T-helper 2 cell (primary cell): ENCODE data around the gene LRRIQ4.
A peak's percentile ranks its signal among the peaks of the same experiment; 100 is the strongest.

Experiments
- DNase-seq, 5 experiments: peaks; one replicate each; pipeline versions ENCODE4 v3.0.0 to v3.0.0-alpha.2; 2012 to 2022

LRRIQ4 gene

DNA sequence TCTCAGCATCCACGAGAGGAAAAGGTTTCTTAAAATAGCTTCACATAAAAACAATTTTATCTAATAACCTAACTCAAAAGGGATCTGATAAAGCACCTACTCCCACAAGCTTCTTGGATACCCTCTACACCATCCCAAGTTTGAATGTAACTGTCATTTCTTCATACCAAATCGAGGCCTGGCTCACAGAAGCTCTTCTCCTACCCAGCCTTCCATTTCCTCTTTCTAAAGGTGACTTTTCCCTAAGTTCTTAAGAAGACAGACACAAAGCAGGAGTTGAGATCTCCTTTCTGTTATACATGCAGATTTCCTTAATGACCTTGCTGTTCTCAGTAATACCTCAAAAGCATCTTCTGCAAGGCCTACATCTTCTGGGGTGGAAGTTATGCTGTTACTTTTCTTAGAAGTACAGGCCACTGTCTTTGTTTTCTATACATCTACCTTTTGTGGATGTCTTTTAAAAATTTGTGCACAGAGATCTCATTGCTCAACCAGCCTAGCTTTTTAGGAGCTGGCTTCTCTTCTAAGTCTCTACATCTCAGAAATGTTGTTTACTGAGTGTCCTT is 3.4 kb upstream of the LRRIQ4 start:
- no peak for DNase-seq

DNA sequence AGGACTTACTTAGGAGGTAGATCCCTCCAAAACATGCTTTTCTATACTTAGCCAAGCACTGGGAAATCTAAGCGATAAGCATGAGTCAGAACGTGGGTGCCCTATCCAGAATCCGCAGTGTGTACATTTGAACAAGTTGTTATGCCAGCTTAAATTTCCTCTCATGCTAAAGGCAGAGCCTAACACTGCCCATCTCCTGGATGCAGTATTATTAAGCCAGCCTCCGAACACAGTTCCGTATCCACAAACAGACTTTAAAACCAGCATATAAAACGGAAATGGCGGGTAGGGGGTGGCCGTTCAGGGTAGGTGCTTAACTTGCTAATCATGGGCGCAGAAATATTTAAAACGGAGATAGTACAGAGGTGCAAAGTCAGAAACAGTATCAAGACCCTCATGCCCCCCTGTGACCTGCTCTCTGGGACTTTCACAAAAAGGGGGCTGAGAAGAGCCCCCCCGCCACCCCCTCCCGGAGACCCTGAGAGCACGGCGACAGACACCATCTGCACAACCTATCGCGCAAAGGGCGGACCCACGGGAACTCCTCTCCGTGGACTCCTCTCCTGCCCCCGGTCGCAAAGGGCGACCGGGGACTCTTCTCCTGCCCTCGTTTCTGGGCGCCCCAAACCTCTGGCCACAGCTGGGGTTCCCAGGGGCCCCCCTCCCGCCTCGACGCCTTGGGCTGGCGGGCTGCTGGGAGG is 889 bp upstream of the LRRIQ4 start:
- DNase-seq: peak in 1 of 5 experiments; percentile 43

DNA sequence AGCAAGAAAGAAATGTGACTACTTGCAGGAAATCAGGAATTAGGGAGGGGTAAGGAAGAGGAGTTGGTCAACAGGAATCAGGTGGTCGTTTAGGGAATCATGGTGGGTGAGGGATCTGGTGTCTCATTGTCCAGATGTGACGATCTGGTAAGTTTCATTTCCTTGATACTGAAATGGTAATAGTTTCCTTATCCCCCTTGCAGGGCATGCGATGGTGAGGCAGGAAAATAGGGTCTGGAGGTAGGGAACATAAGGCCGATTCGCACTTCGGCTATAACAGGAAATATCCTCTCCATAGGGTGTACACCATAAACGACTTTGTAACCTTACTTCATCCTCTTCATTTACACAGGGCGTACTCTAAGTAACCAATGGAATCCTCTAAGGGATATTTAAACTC is 608 bp downstream of the LRRIQ4 start:
- peak in 1 of 5 experiments; percentile 4 for DNase-seq

DNA sequence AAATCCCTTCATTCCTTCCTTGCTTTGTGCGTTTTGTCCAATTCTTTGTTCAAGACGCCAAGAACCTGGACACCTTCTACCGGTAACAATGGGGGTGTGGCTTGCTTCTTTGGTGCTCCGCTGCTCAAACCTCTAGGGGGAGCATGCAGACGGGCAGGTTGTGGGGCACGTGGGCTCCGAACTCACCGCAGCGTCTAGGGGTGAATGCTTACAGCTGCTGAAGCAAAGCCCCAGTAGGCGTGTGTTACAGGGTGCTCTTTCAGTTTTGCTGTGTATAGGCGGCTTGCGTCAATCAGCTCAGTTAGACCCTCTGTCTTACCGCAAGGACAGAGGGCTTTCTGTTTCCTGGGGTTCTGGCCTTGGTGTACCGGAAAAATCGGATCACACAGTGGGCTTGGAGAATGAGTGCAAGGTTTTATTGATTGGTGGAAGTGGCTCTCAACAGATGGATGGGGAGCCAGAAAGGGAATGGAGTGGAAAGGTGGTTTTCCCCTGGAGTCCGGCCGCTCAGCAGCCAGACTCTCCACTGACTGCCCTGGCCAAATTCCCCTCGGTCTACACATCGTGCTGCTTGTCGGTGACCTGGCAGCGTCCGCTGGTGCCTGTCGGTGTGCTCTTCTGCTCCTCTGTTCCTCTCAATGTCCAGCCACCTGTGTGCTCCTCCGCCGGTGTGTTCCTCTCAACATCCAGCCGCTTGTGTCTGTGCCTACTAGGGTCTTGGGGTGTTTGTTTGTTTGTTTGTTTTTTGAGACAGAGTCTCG is 1.3 kb downstream of the LRRIQ4 start:
- DNase-seq: peak; percentile 20 to 92 (median 56)

DNA sequence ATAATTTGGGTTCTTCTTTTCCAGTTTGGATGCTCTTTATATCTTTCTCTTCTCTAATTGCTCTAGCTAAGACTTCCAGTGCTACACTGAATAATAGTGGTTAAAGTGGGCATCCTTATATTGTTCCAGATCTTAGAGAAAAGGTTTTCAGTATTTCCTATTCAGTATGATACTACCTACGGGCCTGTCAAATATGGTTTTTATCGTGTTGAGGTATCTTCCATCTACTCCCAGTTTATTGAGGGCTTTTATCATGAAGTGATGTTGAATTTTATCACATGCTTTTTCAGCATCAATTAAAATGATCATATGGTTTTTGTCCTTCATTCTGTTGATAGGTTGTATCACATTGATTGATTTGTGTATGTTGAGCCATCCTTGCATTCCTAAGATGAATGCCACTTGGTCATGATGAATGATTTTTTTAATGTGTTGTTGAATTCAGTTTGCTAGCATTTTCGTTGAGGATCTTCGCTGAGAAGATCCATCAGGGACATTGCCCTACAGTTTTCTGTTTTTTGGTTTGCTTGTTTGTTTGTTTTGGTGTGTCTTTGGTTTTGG is 3.0 kb downstream of the LRRIQ4 start:
- DNase-seq: peak in 1 of 5 experiments; percentile 22

DNA sequence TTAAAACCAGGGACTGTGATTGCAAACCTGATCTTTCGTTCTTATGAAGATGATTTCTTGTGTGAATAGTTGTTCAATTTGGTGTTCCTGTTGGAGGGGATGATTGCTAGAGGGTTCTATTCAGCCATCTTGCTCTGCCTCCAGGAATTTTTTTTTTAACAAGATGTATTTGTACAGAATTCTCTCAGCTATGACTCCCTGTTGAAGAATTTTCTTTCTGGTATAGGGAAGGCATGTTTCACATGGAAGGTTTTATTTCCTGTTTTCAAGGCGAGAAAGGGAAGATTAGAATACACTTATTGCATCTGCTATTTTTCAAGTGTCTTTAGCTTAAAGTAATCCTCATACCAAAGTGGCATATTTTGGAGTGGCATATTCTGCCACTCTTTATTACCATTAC is 5.6 kb downstream of the LRRIQ4 start:
- no peak for DNase-seq

DNA sequence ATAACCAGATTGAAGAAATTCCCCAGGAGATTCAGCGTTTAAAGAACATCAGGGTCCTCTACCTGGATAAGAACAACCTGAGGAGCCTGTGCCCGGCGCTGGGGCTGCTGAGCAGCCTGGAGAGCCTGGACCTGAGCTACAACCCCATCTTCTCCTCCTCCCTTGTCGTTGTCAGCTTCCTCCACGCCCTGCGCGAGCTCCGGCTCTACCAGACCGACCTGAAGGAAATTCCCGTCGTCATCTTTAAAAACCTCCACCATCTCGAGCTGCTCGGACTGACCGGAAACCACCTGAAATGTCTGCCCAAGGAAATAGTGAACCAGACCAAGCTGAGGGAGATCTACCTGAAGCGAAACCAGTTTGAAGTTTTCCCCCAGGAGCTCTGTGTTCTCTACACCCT is 9.4 kb downstream of the LRRIQ4 start:
- DNase-seq: no peak

DNA sequence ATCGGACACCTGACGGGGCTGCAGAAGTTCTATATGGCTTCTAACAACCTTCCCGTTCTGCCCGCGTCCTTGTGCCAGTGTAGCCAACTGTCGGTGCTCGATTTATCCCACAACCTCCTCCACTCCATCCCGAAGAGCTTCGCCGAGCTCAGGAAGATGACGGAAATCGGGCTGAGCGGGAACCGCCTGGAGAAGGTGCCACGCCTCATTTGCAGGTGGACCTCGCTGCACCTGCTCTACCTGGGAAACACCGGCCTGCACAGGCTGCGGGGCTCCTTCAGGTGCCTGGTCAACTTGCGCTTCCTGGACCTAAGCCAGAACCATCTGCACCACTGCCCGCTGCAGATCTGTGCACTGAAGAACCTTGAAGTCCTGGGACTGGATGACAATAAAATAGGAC is 9.9 kb downstream of the LRRIQ4 start:
- no peak for DNase-seq

DNA sequence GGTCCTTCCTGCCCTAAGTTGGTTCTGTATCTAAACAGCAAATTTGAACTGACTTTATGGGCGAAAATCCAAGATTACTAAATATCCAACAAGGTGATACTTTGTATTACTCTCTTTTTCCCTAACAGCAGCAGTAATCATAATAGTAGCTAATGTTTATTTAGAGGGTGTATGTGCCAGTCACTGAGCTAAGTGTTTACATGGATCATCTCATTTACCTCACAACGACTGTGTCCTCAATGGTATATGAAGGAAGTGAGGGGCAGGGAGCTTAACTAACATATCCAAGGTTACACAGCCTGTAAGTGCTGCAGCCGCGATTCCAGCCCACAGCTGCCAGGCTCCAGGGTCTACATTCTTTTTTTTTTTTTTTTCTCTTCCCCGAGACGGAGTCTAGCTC is 10.3 kb downstream of the LRRIQ4 start:
- no peak for DNase-seq

DNA sequence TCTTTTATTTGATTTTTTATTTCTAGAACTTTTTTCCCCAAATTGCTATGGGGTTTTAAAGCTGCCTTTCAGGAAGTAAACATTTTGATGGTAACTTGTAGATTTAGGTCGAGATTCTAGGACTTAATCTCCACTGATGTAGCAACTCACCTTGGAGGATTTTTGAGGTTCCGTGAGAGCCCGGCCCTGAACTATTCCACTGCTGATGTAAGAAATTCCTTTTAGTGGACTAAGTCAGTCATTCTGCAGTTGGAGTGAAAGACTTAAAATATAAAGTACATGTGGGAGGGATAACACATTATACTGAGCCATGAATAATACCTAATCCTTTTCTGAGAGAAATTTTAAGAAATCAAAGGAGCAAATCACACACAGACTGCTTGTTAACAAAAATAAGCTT is 12.6 kb downstream of the LRRIQ4 start:
- no peak for DNase-seq

DNA sequence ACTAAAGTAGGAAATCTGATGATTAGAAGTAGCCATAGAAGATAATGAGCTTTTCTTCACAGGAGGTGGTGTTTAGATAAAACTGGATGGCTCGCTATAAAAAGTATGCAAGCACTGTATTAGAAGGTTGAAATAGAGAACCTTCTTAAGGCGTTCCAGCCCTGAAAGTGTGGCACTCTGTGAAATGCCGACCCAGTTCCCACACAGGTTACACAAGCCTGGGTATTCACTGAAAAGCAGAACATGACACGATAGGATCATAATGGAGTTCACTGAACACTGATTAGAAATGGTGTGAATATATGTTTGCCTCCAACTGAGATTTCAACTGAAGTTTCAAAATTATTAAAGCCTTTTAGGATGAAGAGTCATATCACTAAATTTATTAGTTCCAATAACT is 15.0 kb downstream of the LRRIQ4 start:
- DNase-seq: no peak

DNA sequence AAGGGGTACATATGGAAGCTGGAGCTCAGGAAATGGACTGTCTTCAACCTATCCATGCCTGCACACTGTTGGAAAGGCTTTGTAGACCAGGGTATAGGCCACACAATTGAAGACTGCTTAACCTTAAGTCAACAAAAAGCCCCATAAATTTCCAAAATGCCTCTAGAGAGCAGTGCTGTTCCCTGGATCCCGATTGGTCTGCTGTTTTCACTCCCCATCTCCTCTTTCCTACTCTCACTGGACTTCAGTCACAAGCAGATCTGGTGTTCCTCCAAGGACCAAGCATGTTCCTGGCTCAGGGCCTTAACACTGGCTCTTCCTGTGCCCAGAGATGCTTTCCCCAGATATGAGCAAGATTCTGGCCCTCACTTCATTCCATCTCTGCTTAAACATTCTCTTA is 22.9 kb downstream of the LRRIQ4 start:
- no peak for DNase-seq

DNA sequence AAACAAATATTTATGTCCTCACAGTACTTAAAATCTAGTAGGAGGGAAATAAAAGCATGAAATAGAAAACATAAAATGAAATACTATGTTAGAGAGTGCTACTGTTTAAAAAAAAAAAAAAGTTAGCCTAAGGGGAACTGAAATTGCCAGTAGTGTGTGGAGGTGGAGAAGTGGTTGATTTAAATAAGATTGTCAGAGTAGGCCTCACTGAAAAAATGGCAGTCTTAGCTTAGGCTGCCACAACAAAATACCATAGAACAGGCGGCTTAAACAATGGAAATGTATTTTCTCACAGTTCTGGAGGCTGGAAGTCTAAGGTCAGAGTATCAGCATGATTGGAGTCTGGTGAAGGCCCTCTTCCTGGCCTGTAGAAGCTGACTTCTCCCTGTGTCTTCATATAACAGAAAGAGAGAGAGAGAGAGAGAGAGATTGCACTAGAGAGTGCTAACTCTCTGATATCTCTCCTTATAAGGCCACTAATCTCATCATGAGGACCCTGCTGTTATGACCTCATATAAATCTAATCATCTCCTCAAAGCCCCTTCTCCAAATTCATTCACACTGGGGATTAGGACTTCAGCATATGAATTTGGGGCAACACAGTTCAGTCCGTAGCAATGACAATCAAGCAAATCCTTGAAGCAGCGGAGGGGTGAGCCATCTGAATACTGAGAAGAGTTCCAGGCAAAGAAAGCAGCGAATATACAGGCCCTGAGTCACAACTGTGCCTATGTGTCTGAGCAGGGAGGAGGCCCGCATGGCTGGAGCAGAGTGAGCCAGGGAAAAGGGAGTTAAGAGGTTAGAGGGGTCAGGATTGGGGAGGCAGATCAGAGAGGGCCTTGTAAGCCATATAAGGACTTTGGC is 23.6 kb downstream of the LRRIQ4 start:
- DNase-seq: no peak

DNA sequence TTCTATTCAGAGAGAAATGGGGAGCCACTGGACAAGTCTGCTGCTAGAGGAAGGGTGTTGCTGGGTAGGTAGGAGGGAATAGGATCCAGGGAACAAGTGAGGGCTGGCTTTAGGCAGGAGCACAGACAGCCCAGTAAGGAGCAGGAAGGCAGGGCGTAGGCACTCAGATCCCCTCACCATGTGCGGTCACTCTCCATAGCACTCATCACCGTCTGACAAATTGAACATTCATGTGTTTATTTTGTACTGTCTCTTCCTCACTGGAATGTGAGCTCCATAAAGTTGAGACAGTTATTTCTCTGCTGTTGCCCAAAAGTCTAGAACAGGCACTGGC is 24.2 kb downstream of the LRRIQ4 start:
- no peak for DNase-seq

DNA sequence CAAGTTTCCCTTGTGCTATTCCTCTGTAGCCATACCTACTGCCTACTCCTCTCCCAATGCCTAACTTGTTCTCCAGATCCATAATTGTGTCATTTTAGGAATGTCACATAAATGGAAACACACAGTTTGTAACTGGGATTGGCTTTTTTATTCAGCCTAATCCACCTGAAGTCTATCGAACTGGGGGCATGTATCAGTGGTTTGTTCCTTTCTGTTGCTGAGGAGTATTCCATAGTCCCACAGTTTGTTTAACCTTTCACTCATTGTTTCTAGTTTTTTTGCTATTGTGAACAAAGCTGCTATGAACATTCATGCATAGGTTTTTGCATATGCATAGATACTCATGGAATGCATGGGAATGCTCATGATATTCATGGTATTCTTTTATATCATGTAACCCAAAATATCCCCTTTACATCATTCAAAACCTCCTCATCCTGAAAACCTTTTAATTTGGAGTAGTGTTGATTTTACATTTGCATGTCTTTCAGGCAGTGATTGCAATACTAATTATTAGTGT is 25.9 kb downstream of the LRRIQ4 start:
- DNase-seq: no peak

DNA sequence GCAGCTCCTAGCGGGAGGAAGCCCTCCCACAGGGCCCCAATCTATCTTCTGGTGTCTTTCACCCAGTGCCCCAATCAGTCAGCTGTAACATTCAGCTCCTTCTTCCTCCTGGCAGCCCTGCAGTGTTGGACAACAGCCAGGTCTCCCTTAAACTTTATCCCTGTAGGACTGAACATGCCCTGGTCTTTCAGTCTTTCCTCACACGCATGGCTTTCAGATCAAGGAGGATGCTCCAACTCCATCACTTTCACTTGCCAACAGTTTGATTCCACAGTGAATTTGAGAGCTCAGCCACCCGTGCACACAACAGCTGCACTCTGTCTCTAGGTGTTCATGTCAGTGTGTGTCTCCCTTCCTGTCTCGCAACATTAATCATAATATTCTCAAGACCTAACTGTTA is 28.5 kb downstream of the LRRIQ4 start:
- no peak for DNase-seq

DNA sequence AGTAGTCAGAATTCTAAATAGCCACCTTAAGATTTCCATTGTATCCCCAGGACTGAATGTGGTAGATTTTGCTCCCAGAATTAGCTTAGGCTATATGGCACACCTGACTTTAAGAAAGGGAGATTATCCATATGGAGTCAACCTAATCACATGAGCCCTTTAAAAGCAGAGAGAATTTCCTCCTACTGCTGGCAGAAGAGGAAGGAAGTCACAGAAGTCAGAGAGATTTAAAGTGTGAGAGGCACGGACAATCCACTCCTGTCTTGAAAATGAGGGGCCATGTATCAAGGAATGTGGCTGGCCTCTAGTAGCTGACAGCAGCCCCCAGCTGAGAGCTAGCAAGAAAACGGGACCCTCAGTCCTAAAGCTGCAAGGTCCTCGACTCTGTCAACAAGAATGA is 30.3 kb downstream of the LRRIQ4 start:
- DNase-seq: no peak

DNA sequence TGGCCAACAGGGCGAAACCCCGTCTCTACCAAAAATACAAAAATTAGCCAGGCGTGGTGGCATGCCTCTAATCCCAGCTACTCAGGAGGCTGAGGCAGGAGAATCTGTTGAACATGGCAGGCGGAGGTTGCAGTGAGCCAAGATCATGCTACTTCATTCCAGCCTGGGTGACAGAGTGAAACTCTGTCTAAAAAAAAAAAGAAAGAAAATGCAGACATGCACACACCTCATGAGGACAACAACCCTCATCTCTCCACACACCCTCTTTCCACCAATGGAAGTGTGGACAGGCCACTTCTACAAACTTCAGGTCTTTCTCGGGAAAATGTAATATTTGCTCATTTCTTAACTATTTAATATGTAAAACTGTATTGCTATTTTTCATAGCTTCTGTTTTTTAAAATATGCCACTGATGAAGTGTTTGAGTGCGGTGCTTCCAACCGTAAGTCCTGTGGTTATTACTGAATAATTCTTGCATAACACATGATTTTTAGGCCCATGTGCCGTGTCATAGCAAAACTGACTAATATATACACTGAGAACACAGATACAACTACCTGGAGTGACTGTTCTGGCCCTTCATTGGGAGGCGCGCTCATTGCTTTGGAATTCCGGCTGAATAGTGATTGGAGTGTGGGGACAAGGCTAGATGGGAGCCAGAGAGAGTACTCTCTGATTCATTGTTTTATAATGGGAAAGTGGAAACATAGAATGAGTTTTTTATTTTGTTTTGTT is 34.0 kb downstream of the LRRIQ4 start:
- DNase-seq: no peak

DNA sequence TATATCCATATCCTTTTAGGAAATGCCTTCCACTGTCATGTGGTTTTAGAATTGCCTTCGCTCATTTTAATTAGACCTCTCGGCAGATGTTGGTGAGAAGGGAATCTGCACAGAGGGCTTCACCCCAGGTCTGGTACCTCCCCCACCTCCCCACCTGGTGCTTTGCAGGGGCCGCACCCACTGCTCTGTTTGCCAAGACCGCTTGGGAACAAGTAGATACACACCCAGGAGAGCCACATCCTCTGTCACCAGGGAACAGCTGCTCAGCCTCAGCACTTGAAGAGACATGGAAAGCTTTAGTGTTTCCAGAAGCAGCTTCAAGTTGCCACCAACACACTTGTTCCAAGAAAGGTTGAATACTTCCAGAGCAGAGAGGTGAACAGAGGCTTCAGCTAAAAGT is 35.2 kb downstream of the LRRIQ4 start:
- DNase-seq: no peak

DNA sequence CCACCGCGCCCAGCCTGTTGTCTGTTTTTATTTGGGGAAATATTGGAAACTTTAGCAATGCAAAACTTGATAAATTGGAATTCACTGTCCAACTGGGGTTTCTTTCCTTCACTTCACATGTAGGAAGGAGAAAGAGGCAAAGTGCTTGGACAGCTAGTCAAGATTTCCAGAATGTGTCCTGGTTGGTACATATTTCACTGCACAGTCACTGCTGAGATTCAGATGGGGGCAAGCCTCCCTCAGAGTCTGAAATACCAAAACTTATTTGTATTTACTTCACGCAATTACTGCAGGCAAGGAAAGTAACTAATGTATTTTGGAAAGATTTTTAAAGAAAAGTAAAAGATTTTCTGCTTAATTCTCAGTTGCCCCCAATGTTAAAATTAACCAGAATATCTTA is 36.1 kb downstream of the LRRIQ4 start:
- DNase-seq: no peak

DNA sequence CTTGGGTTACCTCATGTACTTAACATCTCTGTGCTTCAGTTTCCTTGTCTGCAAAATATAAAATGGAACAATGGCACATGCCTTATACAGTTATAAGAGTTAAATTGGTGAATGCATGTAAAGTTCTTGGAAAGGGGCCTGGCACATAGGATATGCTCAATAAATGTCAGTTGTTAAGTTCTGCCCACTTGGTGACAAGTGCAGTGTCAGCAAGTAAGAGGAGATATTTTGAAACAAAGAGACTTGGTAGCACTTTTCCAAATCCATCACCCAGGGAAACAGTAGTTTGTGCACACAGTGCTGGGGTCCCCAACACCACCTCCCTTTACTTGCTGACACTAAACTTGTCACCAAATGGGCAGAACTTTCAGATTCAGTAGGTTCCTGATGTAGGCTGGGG is 37.9 kb downstream of the LRRIQ4 start:
- DNase-seq: no peak

DNA sequence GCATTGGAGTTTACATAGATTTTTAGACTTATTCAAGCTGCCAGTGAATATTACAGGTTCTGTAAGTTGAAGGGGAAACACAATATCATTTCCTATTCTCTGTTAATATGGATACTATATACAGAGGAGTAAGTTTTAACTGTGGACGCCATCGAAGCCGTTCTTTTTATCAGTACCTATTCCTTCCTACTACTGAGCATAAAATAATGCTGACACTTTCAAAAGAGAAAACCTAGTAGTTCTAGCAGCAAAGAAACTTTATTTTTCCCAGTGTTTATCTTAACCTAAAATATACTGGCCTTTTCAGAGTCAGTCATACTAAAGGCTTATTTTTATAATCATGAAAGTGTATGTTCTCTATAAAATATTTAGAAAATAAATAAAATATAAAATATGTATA is 42.8 kb downstream of the LRRIQ4 start:
- DNase-seq: no peak
